Left ventricle myocardium inferior (tissue), 1 donor: ENCODE data around the gene TGM2. TPM values are rescaled to one million over a fixed set of nuclear protein-coding genes. Genes with fewer than 3 reads are reported as not detected.

Source experiments
- DNase-seq: peaks from one replicate; pipeline ENCODE4 v3.0.0-alpha.2; 2020
- H3K27ac ChIP-seq: fragments of 200-600 bp; replicated peaks from 2 replicates; pipeline ENCODE4 v1.8.0; 2021
- H3K27me3 ChIP-seq: fragments of 200-600 bp; 2 replicates; pipeline ENCODE4 v1.8.0; 2021; ENCODE audit warnings: low read depth
- H3K36me3 ChIP-seq: fragments of 200-600 bp; 2 replicates; pipeline ENCODE4 v1.8.0; 2021
- H3K4me1 ChIP-seq: fragments of 200-600 bp; 2 replicates; pipeline ENCODE4 v1.8.0; 2021
- H3K4me3 ChIP-seq: fragments of 200-600 bp; 2 replicates; pipeline ENCODE4 v1.8.0; 2021; ENCODE audit warnings: mild to moderate bottlenecking, moderate library complexity
- H3K9me3 ChIP-seq: fragments of 200-600 bp; replicated peaks from 2 replicates; pipeline ENCODE4 v1.8.0; 2021
- CTCF ChIP-seq: fragments of 200-600 bp; IDR thresholded peaks from 2 replicates; pipeline ENCODE4 v1.8.0; 2021; ENCODE audit warnings: antibody characterized with exemption, mild to moderate bottlenecking, borderline replicate concordance
- intact Hi-C: fragments of 100-400 bp; cut with micrococcal nuclease; formaldehyde crosslinking; loops from one replicate; pipeline ENCODE4 v1.11.0; 2022
- total RNA-seq: library from RNA; stranded (reverse); fragmentation: NEBNext Ultra II Directional; extraction: Animal tissue kit (Norgen Biotek cat#: 25700); gene quantifications from one replicate; pipeline ENCODE4 v1.2.1, GENCODE V29; 2021
- donor health status: DM: no; HTN: yes; CAD: no; lungs with severe emphysema.

The TGM2 gene
- total RNA-seq, 1 donor from 2014 or later, result 846 TPM

GRCh38 chr20:38120625-38120988 is 44.5 kb downstream of the TGM2 start:
- Histone ChIP-seq H3K4me1 (peaks cover 16% of the 10 kb centered on the region), H3K9me3 (no peaks in the 10 kb centered on the region), H3K27me3 (no peaks in the 10 kb centered on the region), H3K36me3 (no peaks in the 10 kb centered on the region), H3K4me3 (no peak overlapping the region), H3K27ac (no peak overlapping the region)
- TF ChIP-seq CTCF, result no peak
- intact Hi-C loops, result no loop called here
- no peak for DNase-seq

GRCh38 chr20:38119446-38119845 is 45.6 kb downstream of the TGM2 start:
- H3K27me3 ChIP-seq, result no peaks in the 10 kb centered on the region
- no peak overlapping the region for H3K27ac ChIP-seq
- intact Hi-C loops, result no loop called here
- H3K4me3 ChIP-seq, result no peak overlapping the region
- H3K4me1 ChIP-seq, result peaks cover 9% of the 10 kb centered on the region
- DNase-seq, result no peak
- H3K36me3 ChIP-seq, result no peaks in the 10 kb centered on the region
- TF ChIP-seq CTCF, result no peak
- no peaks in the 10 kb centered on the region for H3K9me3 ChIP-seq

GRCh38 chr20:38117635-38118034 is 47.4 kb downstream of the TGM2 start:
- no peaks in the 10 kb centered on the region for H3K27me3 ChIP-seq
- no peak overlapping the region for H3K4me3 ChIP-seq
- H3K27ac ChIP-seq, result no peak overlapping the region
- no peak for DNase-seq
- H3K9me3 ChIP-seq, result no peaks in the 10 kb centered on the region
- intact Hi-C loops, result no loop called here
- H3K36me3 ChIP-seq, result no peaks in the 10 kb centered on the region
- H3K4me1 ChIP-seq, result peaks cover 12% of the 10 kb centered on the region
- TF ChIP-seq CTCF, result no peak

GRCh38 chr20:38117205-38117604 is 47.9 kb downstream of the TGM2 start:
- Histone ChIP-seq H3K27ac (no peak overlapping the region), H3K27me3 (no peaks in the 10 kb centered on the region), H3K4me3 (no peak overlapping the region), H3K4me1 (peaks cover 12% of the 10 kb centered on the region), H3K36me3 (no peaks in the 10 kb centered on the region), H3K9me3 (no peaks in the 10 kb centered on the region)
- DNase-seq, result no peak
- TF ChIP-seq CTCF, result no peak
- intact Hi-C loops, result no loop called here

GRCh38 chr20:38116409-38117165 is 48.5 kb downstream of the TGM2 start:
- no peak for TF ChIP-seq CTCF
- Histone ChIP-seq H3K36me3 (no peaks in the 10 kb centered on the region), H3K27ac (no peak overlapping the region), H3K4me3 (no peak overlapping the region), H3K9me3 (no peaks in the 10 kb centered on the region), H3K4me1 (peaks cover 16% of the 10 kb centered on the region), H3K27me3 (no peaks in the 10 kb centered on the region)
- DNase-seq, result no peak
- intact Hi-C loops, result no loop called here
